Measurements from ENCODE around the gene PRKACB. TPM values are rescaled to one million over a fixed set of nuclear protein-coding genes. Genes with fewer than 3 reads are reported as not detected.
A peak's percentile ranks its signal among the peaks of the same experiment; 100 is the strongest.
"Not testable (repeated sequence)": the region's sequence is repeated elsewhere in the genome, so short reads cannot be mapped to it uniquely, and the experiment has no call there.

PRKACB gene
- total RNA-seq, result 33.8 TPM
- long read RNA-seq, full-length matches to known transcripts, result 24 of 26 reads
- long read RNA-seq, partial matches to known transcripts, result 0 of 26 reads
- long read RNA-seq, other reads (novel, unspliced or antisense), result 2 of 26 reads

GRCh38 chr1:84143796-84144565, at the start of gene PRKACB:
Gene PRKACB, plus strand, starts transcription at chr1:84144271. Its CDS starts 91 bp downstream, at chr1:84144362.
- no peak for DNase-seq (ENCODE audit: missing footprints)
- intact Hi-C loops (cut with DNase I), result no loop called here
- peak; percentile 48 for ATAC-seq

GRCh38 chr1:84095308-84095707, 48.8 kb upstream of the PRKACB start:
- intact Hi-C loops (cut with DNase I), result no loop called here
- ATAC-seq (no peak), DNase-seq (ENCODE audit: missing footprints) (no peak)

- DNase-seq (ENCODE audit: missing footprints), result no peak
- intact Hi-C loops (cut with DNase I), result no loop called here
- ATAC-seq, result no peak
These were observed 47.9 kb upstream of the PRKACB start for GRCh38 chr1:84096176-84096575.

GRCh38 chr1:84101204-84101603, 42.9 kb upstream of the PRKACB start:
- intact Hi-C loops (cut with DNase I), result no loop called here
- ATAC-seq (no peak), DNase-seq (ENCODE audit: missing footprints) (no peak)

GRCh38 chr1:84103197-84103992, 40.7 kb upstream of the PRKACB start:
- intact Hi-C loops (cut with DNase I), result no loop called here
- DNase-seq (ENCODE audit: missing footprints) (no peak), ATAC-seq (peak; percentile 96)

GRCh38 chr1:84107538-84107937, 36.5 kb upstream of the PRKACB start:
- intact Hi-C loops (cut with DNase I); ATAC-seq; DNase-seq (ENCODE audit: missing footprints): not testable (repeated sequence)

- no peak for ATAC-seq
These were observed 36.1 kb upstream of the PRKACB start for GRCh38 chr1:84107955-84108354.

GRCh38 chr1:84108900-84109578, 35.0 kb upstream of the PRKACB start:
- DNase-seq (ENCODE audit: missing footprints) (no peak), ATAC-seq (no peak)
- intact Hi-C loops (cut with DNase I), result no loop called here

More at GRCh38 chr1:84107955-84108354, 36.1 kb upstream of the PRKACB start:
- no peak for DNase-seq (ENCODE audit: missing footprints)
- intact Hi-C loops (cut with DNase I), result no loop called here

GRCh38 chr1:84110629-84111028, 33.4 kb upstream of the PRKACB start:
- intact Hi-C loops (cut with DNase I), result no loop called here
- no peak for DNase-seq (ENCODE audit: missing footprints)
- no peak for ATAC-seq

- DNase-seq (ENCODE audit: missing footprints) (no peak), ATAC-seq (no peak)
- intact Hi-C loops (cut with DNase I), result no loop called here
These were observed 27.5 kb upstream of the PRKACB start for GRCh38 chr1:84116558-84116957.

GRCh38 chr1:84117868-84118267, 26.2 kb upstream of the PRKACB start:
- intact Hi-C loops (cut with DNase I), result no loop called here
- DNase-seq (ENCODE audit: missing footprints) (no peak), ATAC-seq (no peak)

GRCh38 chr1:84121360-84121759, 22.7 kb upstream of the PRKACB start:
- DNase-seq (ENCODE audit: missing footprints) (no peak), ATAC-seq (no peak)
- intact Hi-C loops (cut with DNase I), result loop anchor here (10.0 kb wide), 1 partner anchor 483 kb away; no protein-coding TSS in a partner anchor

- no peak for DNase-seq (ENCODE audit: missing footprints)
- intact Hi-C loops (cut with DNase I), result loop anchor here (1.0 to 10.0 kb wide), 2 partner anchors 192 to 482 kb away; no protein-coding TSS in a partner anchor
- peak; percentile 65 for ATAC-seq
These were observed 21.2 kb upstream of the PRKACB start for GRCh38 chr1:84122780-84123382.

- intact Hi-C loops (cut with DNase I), result loop anchor here (10.0 kb wide), 1 partner anchor 631 kb away; no protein-coding TSS in a partner anchor
- ATAC-seq, result no peak
- DNase-seq (ENCODE audit: missing footprints), result no peak
These were observed 10.6 kb upstream of the PRKACB start for GRCh38 chr1:84133479-84133878.

GRCh38 chr1:84135341-84135740, 8.7 kb upstream of the PRKACB start:
- intact Hi-C loops (cut with DNase I), result loop anchor here (10.0 kb wide), 1 partner anchor 629 kb away; no protein-coding TSS in a partner anchor
- no peak for DNase-seq (ENCODE audit: missing footprints)
- no peak for ATAC-seq

GRCh38 chr1:84141182-84142003, 2.7 kb upstream of the PRKACB start:
- intact Hi-C loops (cut with DNase I), result no loop called here
- no peak for DNase-seq (ENCODE audit: missing footprints)
- no peak for ATAC-seq

- DNase-seq (ENCODE audit: missing footprints) (no peak), ATAC-seq (no peak)
- intact Hi-C loops (cut with DNase I), result loop anchor here (5.0 kb wide), 1 partner anchor 287 kb away; no protein-coding TSS in a partner anchor
These were observed 997 bp downstream of the PRKACB start for GRCh38 chr1:84145068-84145467.
